NB4 (cell line): ENCODE measurements around the gene NUMA1.

ENCODE experiments used
- DNase-seq: peaks from one replicate; pipeline ENCODE4 v3.0.0; 2010; ENCODE audit warnings: low read depth
- H3K4me3 ChIP-seq: one replicate; pipeline ENCODE4 v1.5.1; 2011; ENCODE audit warnings: mild to moderate bottlenecking, low read depth, low read length, moderate library complexity
- MYC ChIP-seq: IDR thresholded peaks from 2 replicates; pipeline ENCODE4 v1.6.1; 2011; ENCODE audit warnings: low read depth, low read length
- POLR2A ChIP-seq: IDR thresholded peaks from 2 replicates; pipeline ENCODE4 v1.6.1; 2011; ENCODE audit warnings: mild to moderate bottlenecking; ENCODE audit not compliant: insufficient read length; ENCODE audit errors: extremely low read depth
- TF ChIP-seq, protein P1 (sequence below): IDR thresholded peaks from one replicate; pipeline ENCODE4 v1.5.1; 2012; ENCODE audit warnings: low read depth, low read length
- TF ChIP-seq, protein P2 (sequence below): IDR thresholded peaks from 2 replicates; pipeline ENCODE4 v1.6.1; 2011; ENCODE audit warnings: low read depth, low read length

Gene NUMA1

DNA sequence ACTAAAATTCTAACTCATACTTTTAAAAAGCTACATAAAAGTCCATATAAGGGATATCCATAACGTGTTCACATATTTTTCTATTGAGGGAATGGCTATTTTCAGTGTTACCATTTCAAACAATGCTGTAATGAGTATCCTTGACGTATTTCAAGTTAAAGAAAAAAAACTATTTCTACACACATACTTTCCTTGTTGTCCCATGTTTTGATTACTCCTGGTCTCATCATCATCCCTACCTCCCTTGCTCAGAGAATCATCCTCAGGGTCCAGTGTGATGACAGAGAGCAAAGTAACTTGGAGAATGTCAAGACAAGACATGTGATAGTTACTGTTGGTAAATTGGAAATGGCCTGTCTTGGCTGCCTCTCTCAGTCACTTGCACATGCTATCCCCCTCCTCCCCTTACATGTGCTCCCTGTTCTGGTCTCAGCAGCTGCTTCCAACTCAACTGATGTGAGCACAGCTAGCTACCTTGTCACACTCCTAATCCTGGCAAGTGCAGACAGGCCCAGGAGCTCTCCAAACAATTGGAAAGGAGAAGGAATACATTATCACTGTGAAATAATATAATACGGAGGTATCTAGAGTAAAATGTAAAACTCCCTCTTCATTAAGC is 21.8 kb downstream of the NUMA1 start:
- TF ChIP-seq POLR2A (no peak), MYC (no peak)
- TF ChIP-seq, protein P1, sequence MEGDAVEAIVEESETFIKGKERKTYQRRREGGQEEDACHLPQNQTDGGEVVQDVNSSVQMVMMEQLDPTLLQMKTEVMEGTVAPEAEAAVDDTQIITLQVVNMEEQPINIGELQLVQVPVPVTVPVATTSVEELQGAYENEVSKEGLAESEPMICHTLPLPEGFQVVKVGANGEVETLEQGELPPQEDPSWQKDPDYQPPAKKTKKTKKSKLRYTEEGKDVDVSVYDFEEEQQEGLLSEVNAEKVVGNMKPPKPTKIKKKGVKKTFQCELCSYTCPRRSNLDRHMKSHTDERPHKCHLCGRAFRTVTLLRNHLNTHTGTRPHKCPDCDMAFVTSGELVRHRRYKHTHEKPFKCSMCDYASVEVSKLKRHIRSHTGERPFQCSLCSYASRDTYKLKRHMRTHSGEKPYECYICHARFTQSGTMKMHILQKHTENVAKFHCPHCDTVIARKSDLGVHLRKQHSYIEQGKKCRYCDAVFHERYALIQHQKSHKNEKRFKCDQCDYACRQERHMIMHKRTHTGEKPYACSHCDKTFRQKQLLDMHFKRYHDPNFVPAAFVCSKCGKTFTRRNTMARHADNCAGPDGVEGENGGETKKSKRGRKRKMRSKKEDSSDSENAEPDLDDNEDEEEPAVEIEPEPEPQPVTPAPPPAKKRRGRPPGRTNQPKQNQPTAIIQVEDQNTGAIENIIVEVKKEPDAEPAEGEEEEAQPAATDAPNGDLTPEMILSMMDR, result no peak
- TF ChIP-seq, protein P2, sequence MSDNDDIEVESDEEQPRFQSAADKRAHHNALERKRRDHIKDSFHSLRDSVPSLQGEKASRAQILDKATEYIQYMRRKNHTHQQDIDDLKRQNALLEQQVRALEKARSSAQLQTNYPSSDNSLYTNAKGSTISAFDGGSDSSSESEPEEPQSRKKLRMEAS, result no peak
- H3K4me3 ChIP-seq, result no peak overlapping the region
- no peak for DNase-seq

DNA sequence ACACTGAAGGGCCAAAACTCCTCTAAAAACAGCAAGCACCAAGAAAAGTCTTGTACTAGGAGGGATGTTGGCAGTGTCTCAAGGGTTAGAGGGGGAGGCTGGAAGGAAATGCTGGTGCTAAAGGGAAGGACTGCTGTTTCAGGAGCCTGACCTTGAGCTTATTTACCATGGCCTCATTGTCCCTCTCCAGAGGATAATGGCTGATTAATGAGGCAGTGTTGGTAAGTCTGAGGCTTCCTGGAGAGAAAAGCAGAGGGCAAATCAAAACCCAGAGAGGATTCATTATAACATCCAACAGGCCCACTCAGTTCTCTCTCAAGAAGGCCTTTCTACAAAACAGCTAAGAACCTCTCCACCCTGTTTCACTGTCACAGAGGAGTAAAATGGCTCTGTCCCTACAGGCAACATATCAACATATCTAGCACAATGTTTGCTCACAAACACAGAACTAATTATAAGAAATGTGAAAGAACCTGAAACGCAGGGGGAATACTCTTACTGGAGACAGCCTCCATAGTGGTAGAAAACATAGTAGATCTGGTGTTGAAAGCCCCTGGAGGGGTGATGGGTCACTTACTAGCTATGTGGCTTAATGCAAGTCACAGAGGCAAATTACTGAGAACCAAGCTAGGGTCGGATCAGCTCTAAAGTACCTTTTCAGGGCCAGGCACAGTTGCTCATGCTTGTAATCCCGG is 31.4 kb downstream of the NUMA1 start:
- TF ChIP-seq, protein P1, result no peak
- TF ChIP-seq, protein P2, result no peak
- no peak for TF ChIP-seq MYC
- no peak for TF ChIP-seq POLR2A
- DNase-seq, result no peak
- no peak overlapping the region for H3K4me3 ChIP-seq

DNA sequence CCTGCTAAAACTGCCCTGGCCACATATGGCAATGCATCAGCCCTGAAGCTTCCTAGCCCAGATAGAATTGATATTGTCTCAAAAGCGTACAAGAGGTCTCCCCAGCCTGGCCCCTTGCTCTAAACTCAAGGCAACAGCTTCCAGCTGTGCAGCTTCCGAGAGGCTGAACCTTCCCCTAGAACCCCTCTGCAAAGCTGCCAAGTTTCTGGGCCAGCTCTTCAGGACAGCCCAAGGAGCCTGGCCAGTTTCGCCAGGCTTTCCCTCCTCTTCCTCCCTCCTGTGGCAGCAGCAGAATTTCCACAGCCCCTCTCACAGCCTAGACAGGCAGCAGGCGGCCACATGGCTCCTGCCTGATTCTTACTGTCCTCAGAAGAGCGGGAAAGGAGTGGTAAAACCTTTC is 34.5 kb downstream of the NUMA1 start:
- H3K4me3 ChIP-seq, result no peak overlapping the region
- no peak for DNase-seq
- TF ChIP-seq, protein P2, result no peak
- TF ChIP-seq POLR2A (no peak), MYC (no peak)
- TF ChIP-seq, protein P1, result no peak

DNA sequence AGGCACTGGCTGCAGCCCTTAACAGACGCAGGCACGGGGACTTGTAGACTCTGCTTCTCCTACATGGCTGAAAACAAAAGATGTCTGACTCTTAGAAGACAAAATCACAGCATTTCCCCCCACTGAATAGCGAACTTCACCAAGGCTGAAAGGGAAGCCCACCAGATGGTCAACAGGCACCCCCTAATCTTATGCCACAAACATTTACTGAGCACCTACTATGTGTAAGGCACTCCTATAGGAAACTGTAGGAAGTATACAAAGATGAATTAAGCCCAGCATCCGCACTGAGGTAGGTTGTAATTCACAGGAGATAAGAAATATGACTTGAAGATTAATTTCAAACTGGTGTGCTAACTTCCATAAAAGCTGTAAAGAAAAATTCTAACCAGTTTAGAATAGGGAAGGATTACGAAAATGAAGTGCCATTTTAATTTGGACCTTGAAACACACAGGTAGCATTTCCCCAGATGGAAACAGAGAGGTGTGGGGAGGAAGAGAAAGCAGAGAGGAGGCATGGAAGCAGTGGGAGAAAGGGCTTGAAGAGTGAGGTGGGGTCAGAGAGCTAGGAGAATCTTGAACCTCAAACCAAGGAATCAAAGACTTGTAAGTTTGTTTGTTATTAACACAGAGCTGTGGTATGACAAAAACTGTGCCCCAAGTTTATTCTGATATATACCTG is 38.1 kb downstream of the NUMA1 start:
- TF ChIP-seq, protein P2, result no peak
- TF ChIP-seq POLR2A (no peak), MYC (no peak)
- TF ChIP-seq, protein P1, result no peak
- no peak overlapping the region for H3K4me3 ChIP-seq
- DNase-seq, result no peak

DNA sequence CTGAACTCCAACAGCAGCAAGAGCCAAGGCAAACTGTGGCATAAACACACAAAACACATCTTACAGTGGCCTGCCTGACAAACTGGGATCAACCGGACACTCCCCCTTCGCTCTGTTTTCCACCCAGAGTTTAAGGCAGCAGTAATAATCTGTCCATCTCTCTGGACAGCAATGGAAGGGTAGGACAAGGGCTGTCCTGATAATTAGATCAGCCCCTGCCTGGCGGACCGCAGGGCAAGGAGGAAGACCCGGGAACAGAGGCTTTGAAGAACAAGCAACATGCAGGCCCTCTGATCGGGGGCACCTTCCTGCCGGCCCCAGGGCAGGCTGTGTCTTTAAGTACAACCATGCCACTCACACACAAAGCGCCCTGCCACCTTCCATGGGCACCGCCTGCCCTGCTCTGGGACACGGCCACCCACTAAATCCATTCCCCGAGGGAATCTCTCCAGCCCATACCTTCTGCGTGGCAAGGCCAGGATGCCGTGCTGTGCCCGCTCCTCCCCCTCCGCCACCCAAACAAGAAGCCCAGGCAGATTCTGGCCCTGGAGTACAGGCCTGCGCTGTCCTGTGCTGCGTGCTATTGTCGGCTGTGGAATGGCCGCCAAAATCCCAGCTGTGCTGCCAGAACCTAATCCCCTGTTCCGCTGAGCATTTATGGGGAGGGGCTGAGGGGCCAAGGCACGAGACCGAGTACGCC is 38.8 kb downstream of the NUMA1 start:
- TF ChIP-seq, protein P1, result no peak
- TF ChIP-seq, protein P2, result no peak
- TF ChIP-seq MYC (no peak), POLR2A (no peak)
- no peak overlapping the region for H3K4me3 ChIP-seq
- no peak for DNase-seq
